ENCODE data around the gene CTSO.
"Not testable (repeated sequence)": the region's sequence is repeated elsewhere in the genome, so short reads cannot be mapped to it uniquely, and the experiment has no call there.

CTSO gene

DNA sequence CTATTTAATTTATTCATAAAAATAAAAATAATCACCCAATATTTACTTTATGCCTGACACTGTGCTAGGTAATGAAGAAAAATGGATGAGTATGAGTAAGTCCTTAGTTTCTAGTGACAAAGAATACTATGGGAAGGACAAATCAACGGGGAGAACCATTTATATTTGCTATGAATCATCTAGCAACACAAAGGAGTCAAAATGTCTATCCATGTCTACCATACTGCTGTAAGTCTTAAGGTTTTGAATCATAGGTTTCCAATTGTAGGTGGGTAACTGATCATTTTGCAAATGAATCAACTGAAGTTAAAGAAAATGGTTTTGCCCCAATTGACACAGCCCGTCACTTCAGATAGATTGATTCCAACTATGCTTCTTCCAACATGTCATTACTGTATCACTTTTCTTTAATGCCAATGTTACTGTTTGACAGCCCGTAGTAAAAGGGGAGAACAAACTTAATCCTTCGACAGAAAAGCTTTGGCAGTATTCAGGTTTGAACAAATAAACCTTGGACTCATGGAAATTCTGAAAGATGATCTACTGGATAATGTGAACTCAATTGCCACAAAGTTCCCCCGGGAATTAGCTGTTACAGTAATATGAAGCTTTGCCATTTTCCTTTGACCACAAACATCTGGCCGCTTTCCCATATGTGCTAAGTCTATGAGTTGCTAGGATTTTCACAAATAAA, 47.0 kb downstream of the CTSO start:
- DNase-seq (ENCODE audit: low read depth) = peak; percentile 99

DNA sequence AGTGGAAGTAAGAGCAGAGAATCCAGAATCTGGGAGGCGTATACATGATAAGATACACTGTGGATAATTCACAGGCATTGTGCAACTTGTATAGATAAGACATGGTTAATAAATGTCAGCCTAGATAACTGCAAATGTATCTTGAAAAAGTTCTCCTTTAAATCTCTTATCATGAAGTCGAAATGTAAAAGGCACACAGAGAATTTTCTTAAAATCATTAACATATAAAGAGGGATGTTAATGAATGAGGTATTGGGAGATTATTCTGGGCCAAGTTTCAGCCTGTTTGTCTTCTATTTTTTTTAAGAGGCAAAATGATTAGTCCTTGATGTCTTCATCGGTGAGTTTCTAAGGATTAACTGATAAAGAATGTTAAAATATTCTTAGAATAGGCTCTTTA, 49.3 kb downstream of the CTSO start:
- DNase-seq (ENCODE audit: low read depth) = no peak

DNA sequence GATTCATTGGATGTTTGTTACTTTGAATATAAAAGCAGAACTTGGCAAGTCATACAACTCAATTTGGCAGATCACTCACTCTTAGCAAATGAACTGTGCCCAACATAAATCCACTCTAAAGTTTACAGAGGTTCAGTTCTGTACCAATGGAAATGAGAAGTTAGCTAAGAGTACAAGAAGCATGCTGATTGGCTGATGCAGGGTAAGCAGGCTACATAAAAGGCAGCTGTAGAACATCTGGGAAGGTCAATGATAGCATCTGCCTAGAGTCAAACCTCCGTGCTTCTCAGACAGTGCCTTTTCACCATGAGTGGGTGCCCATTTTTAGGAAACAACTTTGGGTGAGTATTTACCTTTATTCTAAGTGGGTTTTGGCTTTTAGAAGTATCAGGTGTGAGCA, 50.2 kb downstream of the CTSO start, which contains the start of gene TDO2:
Gene TDO2 (plus strand): TSS at position 244 of the 400 bp plus-strand sequence. CDS start 63 bp downstream, at position 307.
- no peak for DNase-seq (ENCODE audit: low read depth)

DNA sequence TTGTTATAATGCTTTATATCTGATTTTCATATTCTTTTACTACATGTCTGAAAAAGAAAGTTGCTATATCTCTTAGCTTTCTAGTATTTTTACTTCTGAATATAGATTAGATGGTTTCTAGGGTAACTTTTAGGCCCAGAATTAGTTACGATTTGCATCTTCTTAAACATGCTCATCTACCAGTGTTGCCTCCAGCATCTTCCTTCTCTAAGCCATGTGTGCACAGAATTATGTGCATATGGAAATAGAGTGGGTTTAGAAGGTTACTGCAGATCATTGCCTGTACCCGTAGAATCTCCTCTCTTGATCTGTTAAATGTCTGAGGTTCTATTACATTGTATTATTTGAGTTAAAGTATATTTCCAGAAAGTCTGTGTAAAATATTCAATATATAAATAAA, 52.7 kb downstream of the CTSO start:
- no peak for DNase-seq (ENCODE audit: low read depth)

DNA sequence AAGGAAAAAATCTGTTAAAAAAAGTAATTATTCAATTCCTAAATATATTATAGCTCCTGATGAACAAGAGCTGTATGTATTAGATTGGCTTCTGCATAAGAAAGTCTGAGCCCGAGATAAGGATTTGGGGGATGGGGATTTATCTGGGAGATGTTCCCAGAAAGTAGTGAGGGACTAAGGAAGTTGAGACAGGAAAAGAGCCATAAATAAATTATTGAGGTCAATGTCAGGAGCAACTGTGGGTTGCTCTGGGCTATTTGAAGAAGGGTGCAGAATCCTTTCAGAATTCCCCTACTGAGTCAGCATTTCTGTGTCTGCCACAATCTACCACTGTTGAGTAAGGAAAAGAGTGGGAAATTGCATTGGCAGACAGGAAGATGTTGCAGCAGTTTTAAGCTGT, 53.3 kb downstream of the CTSO start:
- no peak for DNase-seq (ENCODE audit: low read depth)

DNA sequence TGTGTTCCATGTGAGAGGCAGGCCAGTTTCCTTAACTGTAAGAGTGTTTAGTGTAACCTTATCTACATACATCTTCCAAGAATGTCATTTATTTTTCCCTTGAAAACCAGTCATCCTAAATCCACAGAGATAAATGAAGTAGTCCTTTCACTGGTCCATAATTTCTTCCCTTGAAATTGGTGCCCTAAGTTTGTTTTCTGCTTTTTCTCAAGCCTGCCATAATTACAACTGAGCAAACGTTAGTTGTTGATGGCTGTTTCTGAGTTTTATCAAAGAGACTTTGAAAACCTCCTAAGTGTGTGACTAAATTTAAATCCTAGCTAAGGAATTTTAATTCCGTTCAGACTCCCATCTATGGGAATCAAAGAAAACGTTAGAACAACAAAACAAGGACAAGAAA, 53.8 kb downstream of the CTSO start:
- no peak for DNase-seq (ENCODE audit: low read depth)

DNA sequence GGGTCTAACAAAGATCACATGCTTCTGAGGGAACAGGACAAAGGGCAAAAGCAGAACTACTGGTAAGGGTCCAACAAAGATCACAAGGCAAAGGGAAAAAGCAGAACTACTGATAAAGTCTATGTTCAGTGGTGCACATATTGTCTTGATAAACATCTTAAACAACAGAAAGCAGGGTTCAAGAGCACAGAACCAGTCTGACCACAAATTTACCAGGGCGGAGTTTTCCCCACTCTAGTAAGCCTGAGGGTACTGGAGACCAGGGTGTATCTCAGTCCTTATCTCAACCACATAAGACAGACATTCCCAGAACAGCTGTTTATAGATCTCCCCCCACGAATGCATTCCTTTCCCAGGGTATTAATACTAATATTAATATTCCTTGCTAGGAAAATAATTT, 55.3 kb downstream of the CTSO start:
- not testable (repeated sequence) for DNase-seq (ENCODE audit: low read depth)

DNA sequence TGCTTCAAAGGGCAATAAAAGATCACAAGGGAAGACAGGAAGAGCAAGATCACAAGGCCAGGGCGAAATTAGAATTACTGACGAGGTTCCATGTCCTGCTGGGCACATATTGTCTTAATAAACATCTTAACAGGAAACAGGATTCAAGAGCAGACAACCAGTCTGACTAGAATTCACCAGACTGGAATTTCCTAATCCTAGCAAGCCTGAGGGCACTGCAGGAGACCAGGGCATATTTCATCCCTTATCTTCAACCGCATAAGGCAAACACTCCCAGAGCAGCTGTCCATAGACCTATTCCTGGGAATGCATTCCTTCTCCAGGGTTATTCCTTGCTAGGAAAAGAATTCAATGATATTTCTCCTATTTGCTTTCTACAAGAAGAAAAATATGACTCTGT, 62.6 kb downstream of the CTSO start:
- DNase-seq (ENCODE audit: low read depth) = no peak

DNA sequence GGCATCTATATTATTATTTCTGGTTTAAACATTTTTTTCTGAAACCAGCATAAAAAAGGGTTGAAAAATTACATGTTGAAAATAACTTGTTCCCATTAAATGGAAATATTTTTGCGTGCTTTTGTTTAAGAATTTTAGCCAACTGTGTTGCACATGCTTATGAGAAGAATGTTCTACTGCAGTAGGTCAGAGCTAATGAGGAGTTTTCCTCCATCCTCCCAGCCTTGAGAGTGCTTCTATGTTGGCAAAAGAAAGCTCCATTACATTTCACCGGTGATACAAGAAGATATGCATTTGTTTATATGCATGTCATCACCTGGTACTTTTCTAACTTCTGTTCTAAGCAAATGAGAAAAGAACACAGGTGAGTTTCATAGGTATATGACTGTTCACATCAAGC, 63.7 kb downstream of the CTSO start:
- no peak for DNase-seq (ENCODE audit: low read depth)

DNA sequence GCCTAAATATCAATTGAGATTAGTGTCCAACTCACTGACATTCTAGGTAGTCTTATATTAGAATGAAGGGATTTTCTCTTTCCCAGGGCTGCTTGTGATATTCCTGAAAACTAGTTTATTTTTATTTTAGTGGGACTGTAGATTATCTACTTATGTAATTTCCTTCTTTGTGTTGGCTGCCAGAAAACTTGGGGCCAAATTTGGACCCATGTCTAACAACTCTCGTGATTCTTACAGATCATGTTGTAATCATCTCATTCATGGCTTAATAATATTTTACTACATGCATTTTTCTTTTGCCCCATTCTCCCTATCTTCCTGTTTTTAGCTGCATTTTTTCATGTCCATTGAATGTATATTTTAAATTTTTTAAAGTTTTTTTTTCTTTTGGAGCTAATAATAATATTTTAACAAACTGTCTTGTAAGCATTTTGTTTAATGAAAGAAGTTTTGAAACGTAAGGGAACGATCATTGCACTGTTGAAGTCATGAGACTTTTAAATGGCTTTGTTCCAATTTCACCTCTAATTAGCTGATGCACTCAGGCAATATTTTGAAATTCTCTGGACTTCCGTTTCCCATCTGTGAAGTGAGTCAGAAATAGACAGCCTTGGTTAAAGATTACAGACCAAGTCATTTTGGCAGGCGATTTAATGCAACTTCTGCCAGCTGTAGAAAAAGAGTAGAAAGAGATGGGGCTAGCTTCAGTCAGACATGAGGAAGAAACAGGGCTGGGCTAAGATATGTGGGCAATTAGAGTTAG, 64.5 kb downstream of the CTSO start:
- DNase-seq (ENCODE audit: low read depth) = peak; percentile 60

DNA sequence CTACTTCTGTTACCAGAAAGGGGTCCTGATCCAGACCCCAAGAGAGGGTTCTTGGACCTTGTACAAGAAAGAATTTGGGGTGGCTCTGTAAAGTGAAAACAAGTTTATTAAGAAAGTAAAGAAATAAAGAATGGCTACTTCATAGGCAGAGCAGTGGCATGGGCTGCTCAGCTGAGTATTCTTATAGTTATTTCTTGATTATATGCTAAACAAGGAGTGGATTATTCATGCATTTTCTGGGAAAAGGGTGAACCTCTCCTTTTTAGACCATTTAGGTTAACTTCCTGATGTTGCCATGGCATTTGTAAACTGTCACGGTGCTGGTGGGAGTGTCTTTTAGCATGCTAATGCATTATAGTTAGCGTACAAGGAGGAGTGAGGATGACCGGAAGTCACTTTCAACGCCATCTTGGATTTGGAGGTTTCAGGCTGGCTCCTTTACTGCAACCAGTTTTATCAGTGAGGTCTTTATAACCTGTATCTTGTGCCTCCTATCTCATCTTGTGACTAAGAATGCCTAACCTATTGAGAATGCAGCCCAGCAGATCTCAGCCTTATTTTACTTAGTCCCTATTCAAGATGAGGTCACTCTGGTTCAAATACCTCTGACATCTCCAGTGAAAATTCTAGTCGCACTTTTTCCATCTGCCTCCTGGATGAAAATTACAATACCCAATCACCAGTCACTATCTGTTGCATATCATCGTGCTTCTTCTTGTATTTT, 65.7 kb downstream of the CTSO start:
- no peak for DNase-seq (ENCODE audit: low read depth)

DNA sequence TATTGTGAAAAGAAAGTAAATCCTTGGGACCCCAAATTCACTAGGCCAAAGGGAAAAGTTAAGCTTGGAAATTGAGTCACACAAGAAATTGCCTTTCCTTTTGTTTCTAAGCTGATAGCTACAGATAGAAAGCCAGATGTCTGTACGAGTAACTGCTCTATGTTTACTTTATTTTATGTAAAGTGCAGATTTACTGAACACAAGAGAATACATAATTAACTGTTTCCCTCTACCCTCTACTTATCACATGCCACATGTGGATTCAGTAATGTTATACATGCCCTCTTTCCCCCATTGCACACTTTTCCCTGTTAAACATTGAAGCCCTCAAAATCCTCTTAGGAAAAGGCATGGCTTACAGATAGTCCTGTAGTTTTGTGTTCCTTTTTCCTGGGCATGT, 66.6 kb downstream of the CTSO start:
- no peak for DNase-seq (ENCODE audit: low read depth)

DNA sequence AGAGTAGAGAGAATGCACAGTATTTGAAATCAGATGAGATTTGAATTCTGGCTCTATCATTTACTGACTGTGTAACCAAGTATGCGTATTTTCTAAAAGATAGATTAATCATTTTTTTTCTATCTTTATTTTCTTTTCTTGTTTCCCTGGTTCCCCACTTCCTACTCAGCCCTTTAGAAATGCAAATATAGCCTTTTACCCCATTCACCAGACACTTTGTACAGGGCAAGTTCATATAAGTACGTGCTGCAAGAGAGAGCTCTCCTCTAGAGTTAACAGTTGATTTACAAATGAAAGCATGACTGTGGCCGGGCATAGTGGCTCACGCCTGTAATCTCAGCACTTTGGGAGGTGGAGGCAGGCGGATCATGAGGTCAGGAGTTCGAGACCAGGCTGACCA, 68.0 kb downstream of the CTSO start:
- DNase-seq (ENCODE audit: low read depth) = no peak

DNA sequence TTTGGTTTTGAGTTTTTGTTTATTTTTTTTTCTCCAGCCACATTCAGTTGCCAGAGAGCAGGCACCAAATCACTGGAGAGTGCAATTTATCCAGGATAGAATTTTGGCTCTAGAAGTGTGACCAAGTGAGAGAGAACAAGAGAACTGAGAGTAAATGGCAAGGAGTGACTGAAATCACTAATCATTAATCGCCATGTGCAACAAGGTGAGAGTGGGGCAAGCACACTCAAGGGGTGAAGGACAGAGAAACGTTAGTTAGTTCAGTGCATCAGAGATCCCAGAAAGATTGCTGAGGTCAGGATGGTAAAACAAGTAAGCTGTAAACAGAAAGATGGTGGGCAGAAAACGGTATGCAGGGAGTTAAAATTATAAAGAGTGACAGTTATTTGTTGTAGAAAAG, 69.8 kb downstream of the CTSO start:
- no peak for DNase-seq (ENCODE audit: low read depth)

DNA sequence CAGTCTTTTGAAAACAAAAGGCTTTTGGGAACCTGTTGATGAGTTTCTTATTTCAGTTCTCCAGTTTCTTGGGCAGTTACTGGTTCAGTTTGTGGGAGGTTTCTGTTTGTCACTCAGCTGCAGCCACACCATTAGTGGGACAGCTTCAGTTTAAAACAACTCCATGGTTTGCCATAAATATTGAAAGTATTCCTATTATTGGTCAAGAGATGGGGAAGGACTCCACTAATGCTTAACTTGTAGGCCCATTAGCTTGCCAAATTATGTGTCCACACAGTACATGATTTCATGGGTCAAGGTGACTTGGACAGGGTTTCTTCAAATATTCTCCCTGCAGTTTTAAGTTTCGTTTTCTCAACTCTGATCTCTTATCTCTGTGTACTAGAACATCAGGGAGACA, 72.1 kb downstream of the CTSO start:
- DNase-seq (ENCODE audit: low read depth) = no peak

DNA sequence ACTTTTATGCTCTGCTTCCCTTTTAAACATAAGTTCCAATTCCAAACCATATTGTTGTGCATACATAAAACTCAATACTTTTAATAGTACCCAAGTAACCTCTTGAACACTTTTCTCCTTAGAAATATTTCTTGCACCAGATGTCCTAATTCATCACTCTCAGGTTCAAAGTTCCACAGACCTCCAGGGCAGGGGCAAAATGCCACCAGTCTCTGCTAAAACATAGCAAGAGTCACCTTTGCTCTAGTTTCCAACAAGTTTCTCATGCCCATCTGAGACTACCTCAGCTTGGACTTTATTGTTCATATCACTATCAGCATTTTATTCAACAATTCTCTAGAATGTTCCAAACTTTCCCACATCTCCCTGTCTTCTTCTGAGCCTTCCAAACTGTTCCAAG, 73.9 kb downstream of the CTSO start:
- no peak for DNase-seq (ENCODE audit: low read depth)

DNA sequence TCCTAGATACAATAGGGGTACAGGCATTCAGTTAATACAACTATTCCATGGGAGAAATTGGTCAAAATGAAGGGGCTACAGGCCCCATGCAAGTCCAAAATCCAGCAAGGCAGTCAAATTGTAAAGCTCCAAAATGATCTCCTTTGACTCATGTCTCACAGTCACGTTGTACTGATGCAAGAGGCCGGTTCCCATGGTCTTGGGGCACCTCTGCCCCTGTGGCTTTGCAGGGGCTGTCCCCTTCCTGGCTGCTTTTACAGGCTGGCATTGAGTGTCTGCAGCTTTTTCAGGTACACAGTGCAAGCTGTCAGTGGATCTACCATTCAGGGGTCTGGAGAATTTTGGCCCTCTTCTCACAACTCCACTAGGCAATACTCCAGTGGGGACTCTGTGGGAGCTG, 75.1 kb downstream of the CTSO start:
- no peak for DNase-seq (ENCODE audit: low read depth)

DNA sequence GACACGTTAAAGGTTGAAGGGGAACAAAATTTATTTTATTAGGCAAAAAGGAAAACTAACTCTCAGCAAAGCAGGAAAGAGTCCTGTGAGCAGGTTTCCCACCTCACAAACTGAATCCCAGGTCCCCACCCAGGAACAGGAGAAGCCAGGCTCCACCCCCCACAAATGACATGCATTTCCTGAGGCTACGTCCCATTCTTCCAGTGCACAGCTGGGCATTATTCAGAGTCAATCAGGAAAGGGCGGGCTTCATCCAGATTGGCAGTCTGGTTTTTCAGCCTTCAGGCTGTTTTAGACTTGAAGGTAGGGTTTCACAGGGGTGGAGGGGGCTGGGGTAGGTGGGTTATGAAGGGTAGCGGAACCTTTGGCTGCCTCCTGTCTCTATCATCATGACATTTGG, 75.7 kb downstream of the CTSO start:
- no peak for DNase-seq (ENCODE audit: low read depth)

DNA sequence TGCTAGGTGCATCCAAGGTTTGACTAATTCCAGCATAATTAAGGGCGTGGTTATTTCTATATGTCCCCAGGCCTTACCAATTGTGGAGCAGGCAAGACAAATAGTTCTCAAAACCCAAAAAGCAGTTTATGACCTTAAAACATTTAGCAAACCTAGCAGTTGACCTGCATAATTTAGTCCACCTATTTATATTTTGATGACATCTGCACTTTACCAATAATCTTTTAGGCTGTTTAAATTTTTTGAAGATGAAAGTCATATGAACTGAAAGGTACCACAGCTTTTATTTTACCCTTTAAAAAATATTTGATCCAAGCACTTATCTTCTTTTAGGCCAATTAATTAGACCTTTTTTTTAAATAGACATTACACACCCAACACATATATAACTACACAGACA, 77.8 kb downstream of the CTSO start:
- DNase-seq (ENCODE audit: low read depth) = no peak

Measured in fibroblast of the conjunctiva (primary cell).